Measurements from ENCODE around the gene PRKG1. TPM values are rescaled to one million over a fixed set of nuclear protein-coding genes. Genes with fewer than 3 reads are reported as not detected.

The PRKG1 gene
- total RNA-seq, 6 experiments from 2014 or later, result 1.1 to 2.0 (median 1.3) TPM

DNA sequence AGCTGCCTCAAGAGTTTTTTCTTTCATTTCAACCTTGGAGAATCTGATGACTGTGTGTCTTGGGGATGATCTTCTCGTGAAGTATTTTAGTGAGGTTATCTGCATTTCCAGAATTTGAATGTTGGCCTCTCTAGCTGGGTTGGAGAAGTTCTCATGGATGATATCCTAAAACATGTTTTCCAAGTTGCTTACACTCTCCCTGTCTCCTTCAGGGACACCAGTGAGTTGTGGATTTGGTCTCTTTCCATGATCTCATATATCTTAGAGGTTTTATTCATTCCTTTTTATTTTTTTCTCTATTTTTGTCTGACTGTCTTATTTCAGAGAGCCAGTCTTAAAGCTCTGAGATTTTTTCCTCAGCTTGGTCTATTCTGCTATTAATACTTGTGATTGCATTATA, 907.4 kb downstream of the PRKG1 start:
- no peak for ATAC-seq
- intact Hi-C loops (cut with DNase I), result no loop called here
- DNase-seq, result no peak
- no peaks in the 10 kb centered on the region for H3K9me3 ChIP-seq
- H3K27me3 ChIP-seq, result no peaks in the 10 kb centered on the region
- H3K36me3 ChIP-seq, result no peaks in the 10 kb centered on the region
- H3K4me1 ChIP-seq, result no peaks in the 10 kb centered on the region
- TF ChIP-seq POLR2A (IDR thresholded peaks at IDR 0.05), result no peak
- no peak for TF ChIP-seq CTCF (IDR thresholded peaks at IDR 0.05)
- H3K27ac ChIP-seq, result no peak overlapping the region
- H3K4me3 ChIP-seq, result no peak overlapping the region
- 54% methylated on average over 1 of the region's 1 CpG for WGBS (ENCODE audit: insufficient coverage, low coverage, low lambda C conversion rate, missing lambda C conversion rate)

GRCh38 chr10:51983481-51983880, 909.2 kb downstream of the PRKG1 start:
- no peak for DNase-seq
- Histone ChIP-seq H3K27ac (no peak overlapping the region), H3K27me3 (no peaks in the 10 kb centered on the region), H3K9me3 (no peaks in the 10 kb centered on the region), H3K4me1 (no peaks in the 10 kb centered on the region), H3K36me3 (no peaks in the 10 kb centered on the region), H3K4me3 (no peak overlapping the region)
- ATAC-seq, result no peak
- intact Hi-C loops (cut with DNase I), result no loop called here
- TF ChIP-seq POLR2A (IDR thresholded peaks at IDR 0.05), result no peak
- TF ChIP-seq CTCF (IDR thresholded peaks at IDR 0.05), result no peak
- 67% methylated on average over 2 of the region's 2 CpGs for WGBS (ENCODE audit: insufficient coverage, low coverage, low lambda C conversion rate, missing lambda C conversion rate)

DNA sequence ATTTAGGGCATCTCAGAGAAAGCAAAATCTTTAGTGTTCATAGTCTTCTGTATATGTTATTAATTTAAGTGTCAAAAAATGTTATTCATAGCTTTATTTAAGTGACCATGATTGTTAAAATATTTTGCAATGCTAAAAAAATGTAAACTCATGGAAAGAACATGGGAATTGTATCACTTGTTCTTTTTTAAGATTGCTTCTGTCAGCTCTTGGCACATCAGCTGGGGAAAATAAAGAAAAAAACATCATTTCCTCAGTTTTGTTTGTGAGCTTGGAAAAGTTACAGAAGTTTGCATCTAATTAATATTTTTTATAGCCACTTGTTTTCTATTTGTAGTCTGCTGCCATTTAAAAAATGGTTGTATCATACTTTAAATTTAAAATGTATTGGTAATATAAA, 911.0 kb downstream of the PRKG1 start:
- no peak for DNase-seq
- H3K27ac ChIP-seq, result no peak overlapping the region
- no peaks in the 10 kb centered on the region for H3K4me1 ChIP-seq
- no peak overlapping the region for H3K4me3 ChIP-seq
- H3K36me3 ChIP-seq, result no peaks in the 10 kb centered on the region
- ATAC-seq, result no peak
- H3K27me3 ChIP-seq, result no peaks in the 10 kb centered on the region
- TF ChIP-seq POLR2A (IDR thresholded peaks at IDR 0.05) (no peak), CTCF (IDR thresholded peaks at IDR 0.05) (no peak)
- no peaks in the 10 kb centered on the region for H3K9me3 ChIP-seq
- intact Hi-C loops (cut with DNase I), result no loop called here

DNA sequence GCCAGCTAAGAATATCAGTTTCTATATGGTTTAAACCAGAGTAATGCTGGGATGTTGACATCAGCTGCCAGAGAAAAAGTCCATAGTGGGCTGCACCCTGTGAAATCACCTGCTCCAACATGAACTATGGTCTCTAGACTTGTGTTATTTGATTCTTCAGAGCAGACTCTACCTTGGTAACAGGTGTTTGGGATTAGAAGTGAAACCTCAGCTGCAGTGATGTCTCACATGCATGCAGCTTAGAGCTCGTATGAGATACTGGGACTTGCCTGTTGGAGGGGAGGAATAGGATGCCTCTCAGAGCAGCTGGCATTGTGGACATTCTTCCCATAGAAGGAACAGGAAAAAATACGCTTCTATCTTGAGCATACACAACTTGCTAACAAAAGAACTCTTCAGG, 912.2 kb downstream of the PRKG1 start:
- TF ChIP-seq CTCF (IDR thresholded peaks at IDR 0.05) (no peak), POLR2A (IDR thresholded peaks at IDR 0.05) (no peak)
- Histone ChIP-seq H3K4me3 (no peak overlapping the region), H3K27ac (no peak overlapping the region), H3K4me1 (no peaks in the 10 kb centered on the region), H3K9me3 (no peaks in the 10 kb centered on the region), H3K36me3 (no peaks in the 10 kb centered on the region), H3K27me3 (no peaks in the 10 kb centered on the region)
- 28% methylated on average over 2 of the region's 2 CpGs for WGBS (ENCODE audit: insufficient coverage, low coverage, low lambda C conversion rate, missing lambda C conversion rate)
- no peak for DNase-seq
- no peak for ATAC-seq
- intact Hi-C loops (cut with DNase I), result no loop called here

GRCh38 chr10:51993475-51993874, 919.2 kb downstream of the PRKG1 start:
- intact Hi-C loops (cut with DNase I), result no loop called here
- TF ChIP-seq CTCF (IDR thresholded peaks at IDR 0.05) (no peak), POLR2A (IDR thresholded peaks at IDR 0.05) (no peak)
- Histone ChIP-seq H3K27ac (no peak overlapping the region), H3K27me3 (no peaks in the 10 kb centered on the region), H3K36me3 (no peaks in the 10 kb centered on the region), H3K9me3 (no peaks in the 10 kb centered on the region), H3K4me1 (no peaks in the 10 kb centered on the region), H3K4me3 (no peak overlapping the region)
- DNase-seq (no peak), ATAC-seq (no peak)
- 38% methylated on average over 1 of the region's 1 CpG for WGBS (ENCODE audit: insufficient coverage, low coverage, low lambda C conversion rate, missing lambda C conversion rate)
